ENCODE measurements around the gene ARL6IP1. TPM values are rescaled to one million over a fixed set of nuclear protein-coding genes. Genes with fewer than 3 reads are reported as not detected.

ARL6IP1 gene
- total RNA-seq, 1 donor from 2014 or later: 98.3 TPM

GRCh38 chr16:18805257-18805773, 4.0 kb upstream of the ARL6IP1 start:
- peaks cover 50% of the 10 kb centered on the region for H3K36me3 Mint-ChIP-seq (ENCODE audit: low read depth)
- CTCF ChIA-PET: interaction anchor here (1.7 kb wide), 1 partner anchor 162 kb away, joined by 4 read pairs; no protein-coding TSS in a partner anchor
- POLR2A ChIA-PET: no interaction called here
- intact Hi-C loops (cut with micrococcal nuclease): loop anchor here (10.0 kb wide), 1 partner anchor 49 kb away; no protein-coding TSS in a partner anchor
- no peak overlapping the region for H3K27ac Mint-ChIP-seq
- peaks cover 22% of the 10 kb centered on the region for H3K4me1 Mint-ChIP-seq
- DNase-seq (no peak), ATAC-seq (ENCODE audit: low read depth) (no peak)
- H3K9me3 Mint-ChIP-seq: no peaks in the 10 kb centered on the region
- TF ChIP-seq CTCF (IDR thresholded peaks at IDR 0.05): no peak
- no peaks in the 10 kb centered on the region for H3K27me3 Mint-ChIP-seq
- H3K4me3 Mint-ChIP-seq: no peak overlapping the region

GRCh38 chr16:18804540-18804939, 3.2 kb upstream of the ARL6IP1 start:
- Mint-ChIP-seq H3K4me1 (peaks cover 30% of the 10 kb centered on the region), H3K9me3 (no peaks in the 10 kb centered on the region), H3K27ac (peak overlapping the region; percentile 5), H3K36me3 (ENCODE audit: low read depth) (peaks cover 42% of the 10 kb centered on the region), H3K4me3 (no peak overlapping the region), H3K27me3 (no peaks in the 10 kb centered on the region)
- no peak for DNase-seq
- intact Hi-C loops (cut with micrococcal nuclease): loop anchor here (10.0 kb wide), 1 partner anchor 50 kb away; no protein-coding TSS in a partner anchor
- POLR2A ChIA-PET: interaction anchor here (0.9 to 1.4 kb wide), 3 partner anchors 13 to 18 kb away, joined by 3 to 4 read pairs (median 3); partner anchors contain the start of gene RPS15A
- ATAC-seq (ENCODE audit: low read depth): no peak
- CTCF ChIA-PET: interaction anchor here (1.7 to 3.4 kb wide), 2 partner anchors 14 to 163 kb away, joined by 4 to 31 read pairs; partner anchors contain the start of gene RPS15A
- TF ChIP-seq CTCF (IDR thresholded peaks at IDR 0.05): no peak

- intact Hi-C loops (cut with micrococcal nuclease): loop anchor here (10.0 kb wide), 1 partner anchor 51 kb away; no protein-coding TSS in a partner anchor
- no peak overlapping the region for H3K4me3 Mint-ChIP-seq
- no peaks in the 10 kb centered on the region for H3K27me3 Mint-ChIP-seq
- no peaks in the 10 kb centered on the region for H3K9me3 Mint-ChIP-seq
- no peak for TF ChIP-seq CTCF (IDR thresholded peaks at IDR 0.05)
- POLR2A ChIA-PET: interaction anchor here (0.7 to 1.4 kb wide), 4 partner anchors 14 to 43 kb away, joined by 3 to 7 read pairs (median 4); partner anchors contain the start of gene RPS15A
- H3K27ac Mint-ChIP-seq: peak overlapping the region; percentile 5
- DNase-seq (no peak), ATAC-seq (ENCODE audit: low read depth) (no peak)
- CTCF ChIA-PET: interaction anchor here (1.7 to 3.4 kb wide), 2 partner anchors 13 to 163 kb away, joined by 4 to 31 read pairs; partner anchors contain the start of gene RPS15A
- H3K4me1 Mint-ChIP-seq: peaks cover 33% of the 10 kb centered on the region
- peaks cover 35% of the 10 kb centered on the region for H3K36me3 Mint-ChIP-seq (ENCODE audit: low read depth)
Observed at GRCh38 chr16:18803569-18804462, 2.5 kb upstream of the ARL6IP1 start.

- Mint-ChIP-seq H3K9me3 (no peaks in the 10 kb centered on the region), H3K4me1 (peaks cover 33% of the 10 kb centered on the region), H3K27me3 (no peaks in the 10 kb centered on the region), H3K4me3 (peak overlapping the region; percentile 44), H3K36me3 (ENCODE audit: low read depth) (peaks cover 31% of the 10 kb centered on the region), H3K27ac (peak overlapping the region; percentile 94)
- ATAC-seq (ENCODE audit: low read depth) (no peak), DNase-seq (no peak)
- ChIA-PET CTCF (interaction anchor here (3.4 kb wide), 1 partner anchor 12 kb away, joined by 31 read pairs; the partner anchor contains the start of gene RPS15A), POLR2A (interaction anchor here (0.6 to 4.4 kb wide), 4 partner anchors 12 to 157 kb away, joined by 3 to 156 read pairs (median 5); partner anchors contain the start of gene RPS15A)
- intact Hi-C loops (cut with micrococcal nuclease): loop anchor here (10.0 kb wide), 1 partner anchor 52 kb away; no protein-coding TSS in a partner anchor
- TF ChIP-seq CTCF (IDR thresholded peaks at IDR 0.05): no peak
Observed at GRCh38 chr16:18802767-18803343, 1.5 kb upstream of the ARL6IP1 start.

All from activated B cell treated with CpG ODN at 0.5 μM for 24 hours (primary cell).